Ovary (tissue), 9 donors: ENCODE measurements around the gene THBS3. TPM values are rescaled to one million over a fixed set of nuclear protein-coding genes. Genes with fewer than 3 reads are reported as not detected.

ENCODE experiments used
- DNase-seq, 5 donors: peaks; one replicate each; pipeline ENCODE4 v3.0.0-alpha.2; 2019 to 2020
- H3K27ac ChIP-seq, 2 donors: fragments of 200-600 bp; one replicate each; pipeline versions ENCODE4 v1.5.1 to v1.8.0; 2019 to 2022
- H3K27me3 ChIP-seq: fragments of 200-600 bp; one replicate; pipeline ENCODE4 v1.8.0; 2022
- H3K36me3 ChIP-seq: fragments of 200-600 bp; sonication (generic); one replicate; pipeline ENCODE4 v1.5.1; 2019
- H3K4me1 ChIP-seq: one replicate; pipeline ENCODE4 v1.8.1; 2013; ENCODE audit warnings: mild to moderate bottlenecking, moderate library complexity; ENCODE audit not compliant: insufficient read depth
- H3K4me3 ChIP-seq: fragments of 200-600 bp; sonication (generic); one replicate; pipeline ENCODE4 v1.5.1; 2017
- H3K9me3 ChIP-seq, 2 donors: fragments of 200-600 bp in 1 of 2; sonication (generic) in 1 of 2; one replicate each; pipeline versions ENCODE4 v1.5.1 to v1.8.1; 2013 to 2019; ENCODE audit warnings: mild to moderate bottlenecking in 1 of 2, moderate library complexity in 1 of 2
- EP300 ChIP-seq: sonication (generic); formaldehyde crosslinking; IDR thresholded peaks from one replicate; pipeline ENCODE4 v1.6.1; 2017; ENCODE audit warnings: antibody characterized with exemption
- POLR2A ChIP-seq: fragments of 450-650 bp; IDR thresholded peaks from one replicate; pipeline ENCODE4 v1.6.1; 2017; ENCODE audit warnings: antibody characterized with exemption, mild to moderate bottlenecking, moderate library complexity
- WGBS, 3 donors: extraction: QIAGEN DNeasy Blood & Tissue Kit in 1 of 3; methylation state at CpG; one replicate each; pipeline versions ENCODE4 v1.1.5 to v1.1.7; 2013 to 2017; 5-methylcytosine and 5-hydroxymethylcytosine counted together
- intact Hi-C, 4 donors: fragments of 100-400 bp; cut with DNase I; formaldehyde crosslinking; loops; one replicate each; pipeline versions ENCODE4 v1.11.0 to v1.15.1; 2022 to 2023
- polyA plus RNA-seq, 2 donors: library from polyadenylated mRNA; stranded (reverse); fragments of 200-250 nt in 1 of 2; fragments of 350-450 nt in 1 of 2; fragmentation: Illumina TruSeq in 1 of 2; extraction: RNeasy Lipid Tissue Mini Kit (QIAGEN cat#74804) in 1 of 2; gene quantifications; one replicate each; pipeline ENCODE4 v1.2.3, GENCODE V29; 2013 to 2014
- total RNA-seq, 7 donors: library from RNA; depleted of rRNA in 2 of 7; stranded (reverse); fragments of >200 nt in 2 of 7; fragmentation: NEBNext Ultra II Directional in 3 of 7; extraction: Animal tissue kit (Norgen Biotek cat#: 25700) in 3 of 7; gene quantifications; one replicate each; pipeline versions ENCODE4 v1.1.0 to v1.2.4, GENCODE V29; 2016 to 2023
- TF ChIP-seq, protein P1 (sequence below), 3 donors: fragments of 450-650 bp in 2 of 3; fragments of 200-600 bp in 1 of 3; IDR thresholded peaks; one replicate each; pipeline versions ENCODE4 v1.5.1 to v1.8.0; 2016 to 2022; ENCODE audit warnings: antibody characterized with exemption in 3 of 3, mild to moderate bottlenecking in 1 of 3
- donor health status: DM: no; HTN: no; CAD: no; lungs with moderate emphysema.
- donor health status: DM: no; HTN: no; CAD: no.
- donor health status: Bipolar disorder and iron deficiency.
- donor health status: DM: yes; HTN: yes; CAD: no.
- donor health status: DM: no; HTN: no; CAD: no.
- donor health status: DM: yes; HTN: yes; CAD: no.

THBS3 gene
- total and polyA plus RNA-seq, 9 donors, result 19.9 to 50.2 (median 28.2) TPM

DNA sequence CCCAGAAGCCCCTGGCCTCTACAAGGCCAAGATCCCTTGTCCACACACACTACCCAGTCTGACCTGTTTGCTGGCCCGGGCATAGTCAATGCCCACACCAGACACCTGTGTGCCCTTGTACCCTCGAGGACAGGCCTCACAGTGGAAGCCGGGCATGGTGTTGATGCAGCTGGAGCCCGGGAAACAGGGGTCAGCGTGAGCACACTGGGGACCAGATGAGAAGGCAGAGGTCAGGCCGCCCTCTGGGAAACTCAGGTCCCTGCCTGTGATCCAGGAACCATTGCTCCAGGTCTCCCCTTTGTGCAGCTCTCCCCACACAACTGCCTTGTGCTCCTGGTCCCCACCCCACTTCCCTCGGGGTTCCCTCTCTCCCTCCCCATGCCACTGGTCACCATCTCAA, 5.5 kb downstream of the THBS3 start:
- Histone ChIP-seq H3K36me3 (no peaks in the 10 kb centered on the region), H3K4me3 (no peak overlapping the region), H3K27ac (no peak overlapping the region), H3K9me3 (no peaks in the 10 kb centered on the region), H3K27me3 (no peaks in the 10 kb centered on the region), H3K4me1 (peaks cover 3% of the 10 kb centered on the region)
- intact Hi-C loops, result loop anchor here in 1 of 4 donors (10.0 kb wide), 1 partner anchor 123 kb away; the partner anchor contains the start of gene RUSC1
- DNase-seq, result no peak
- no peak for TF ChIP-seq POLR2A
- TF ChIP-seq, protein P1, sequence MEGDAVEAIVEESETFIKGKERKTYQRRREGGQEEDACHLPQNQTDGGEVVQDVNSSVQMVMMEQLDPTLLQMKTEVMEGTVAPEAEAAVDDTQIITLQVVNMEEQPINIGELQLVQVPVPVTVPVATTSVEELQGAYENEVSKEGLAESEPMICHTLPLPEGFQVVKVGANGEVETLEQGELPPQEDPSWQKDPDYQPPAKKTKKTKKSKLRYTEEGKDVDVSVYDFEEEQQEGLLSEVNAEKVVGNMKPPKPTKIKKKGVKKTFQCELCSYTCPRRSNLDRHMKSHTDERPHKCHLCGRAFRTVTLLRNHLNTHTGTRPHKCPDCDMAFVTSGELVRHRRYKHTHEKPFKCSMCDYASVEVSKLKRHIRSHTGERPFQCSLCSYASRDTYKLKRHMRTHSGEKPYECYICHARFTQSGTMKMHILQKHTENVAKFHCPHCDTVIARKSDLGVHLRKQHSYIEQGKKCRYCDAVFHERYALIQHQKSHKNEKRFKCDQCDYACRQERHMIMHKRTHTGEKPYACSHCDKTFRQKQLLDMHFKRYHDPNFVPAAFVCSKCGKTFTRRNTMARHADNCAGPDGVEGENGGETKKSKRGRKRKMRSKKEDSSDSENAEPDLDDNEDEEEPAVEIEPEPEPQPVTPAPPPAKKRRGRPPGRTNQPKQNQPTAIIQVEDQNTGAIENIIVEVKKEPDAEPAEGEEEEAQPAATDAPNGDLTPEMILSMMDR (IDR thresholded peaks at IDR 0.05), result no peak
- no peak for TF ChIP-seq EP300
- 78 to 85% (median 80%) methylated on average over 7 of the region's 7 CpGs for WGBS, 3 donors

DNA sequence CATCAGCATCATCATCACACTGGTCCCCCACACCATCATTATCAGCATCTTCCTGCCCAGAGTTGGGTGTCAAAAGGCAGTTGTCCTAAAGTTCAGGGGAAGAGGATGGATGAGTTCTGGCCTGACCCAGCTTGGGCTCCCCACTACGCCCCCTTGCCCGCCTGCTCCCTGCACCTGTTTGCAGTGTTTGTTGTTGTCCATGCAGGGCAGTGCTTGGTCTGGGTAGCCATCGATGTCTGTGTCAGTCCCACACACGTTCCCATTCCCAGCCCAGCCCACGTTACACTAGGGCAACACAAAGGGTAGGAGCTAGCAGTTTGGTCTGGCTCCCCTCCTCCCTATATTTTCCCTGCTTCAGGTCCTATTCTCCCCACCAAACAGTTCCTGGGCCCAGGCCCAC, 6.8 kb downstream of the THBS3 start:
- Histone ChIP-seq H3K4me1 (peaks cover 8% of the 10 kb centered on the region), H3K27ac (no peak overlapping the region), H3K4me3 (no peak overlapping the region), H3K36me3 (no peaks in the 10 kb centered on the region), H3K9me3 (no peaks in the 10 kb centered on the region), H3K27me3 (no peaks in the 10 kb centered on the region)
- DNase-seq, result no peak
- TF ChIP-seq POLR2A, result no peak
- TF ChIP-seq, protein P1 (IDR thresholded peaks at IDR 0.05), result no peak
- TF ChIP-seq EP300, result no peak
- 82 to 89% (median 88%) methylated on average over 5 of the region's 5 CpGs for WGBS, 3 donors
- intact Hi-C loops, result loop anchor here in 1 of 4 donors (10.0 kb wide), 1 partner anchor 124 kb away; the partner anchor contains the start of gene RUSC1

DNA sequence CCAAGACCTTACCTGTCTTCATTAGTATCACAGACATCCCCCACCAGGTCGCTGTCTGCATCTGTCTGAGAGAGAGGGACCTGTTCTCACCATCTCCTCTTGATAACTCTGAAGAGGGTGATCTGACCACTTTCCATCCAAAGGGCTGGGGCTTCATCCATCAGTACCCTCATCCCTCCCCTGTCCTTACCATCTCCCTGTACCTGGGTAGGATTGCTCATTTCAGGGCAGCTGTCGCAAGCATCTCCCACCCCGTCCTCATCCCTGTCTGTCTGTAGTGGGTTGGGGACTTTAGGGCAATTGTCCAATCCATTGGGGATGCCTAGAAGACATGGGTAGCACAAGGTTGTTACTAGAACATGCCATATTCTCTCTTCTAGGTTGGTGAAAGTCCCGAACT, 7.9 kb downstream of the THBS3 start:
- DNase-seq, result no peak
- peaks cover 10% of the 10 kb centered on the region for H3K4me1 ChIP-seq
- TF ChIP-seq, protein P1 (IDR thresholded peaks at IDR 0.05), result no peak
- TF ChIP-seq EP300, result no peak
- TF ChIP-seq POLR2A, result no peak
- H3K4me3 ChIP-seq, result no peak overlapping the region
- no peaks in the 10 kb centered on the region for H3K27me3 ChIP-seq
- no peak overlapping the region for H3K27ac ChIP-seq
- no peaks in the 10 kb centered on the region for H3K9me3 ChIP-seq
- 85 to 89% (median 88%) methylated on average over 4 of the region's 4 CpGs for WGBS, 3 donors
- H3K36me3 ChIP-seq, result no peaks in the 10 kb centered on the region
- intact Hi-C loops, result loop anchor here in 1 of 4 donors (10.0 kb wide), 1 partner anchor 125 kb away; the partner anchor contains the start of gene RUSC1

DNA sequence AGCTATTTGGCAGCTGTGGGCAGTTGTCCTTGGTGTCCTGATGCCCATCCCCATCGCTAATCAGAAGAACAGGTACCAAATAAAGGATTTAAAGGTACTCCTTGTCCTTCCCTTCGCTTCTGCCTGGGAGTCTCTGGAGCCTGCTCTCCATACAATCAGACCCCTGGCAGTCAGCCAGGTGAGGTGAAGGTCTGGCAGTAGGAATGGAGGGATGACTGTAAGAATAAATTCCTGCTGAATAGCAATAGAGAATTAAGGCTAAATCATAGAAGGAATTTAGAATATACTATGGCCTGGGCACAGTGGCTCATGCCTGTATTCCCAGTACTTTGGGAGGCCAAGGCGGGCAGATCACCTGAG, 9.2 kb downstream of the THBS3 start:
- Histone ChIP-seq H3K27me3 (no peaks in the 10 kb centered on the region), H3K9me3 (no peaks in the 10 kb centered on the region), H3K36me3 (no peaks in the 10 kb centered on the region), H3K27ac (no peak overlapping the region), H3K4me3 (no peak overlapping the region), H3K4me1 (peaks cover 12% of the 10 kb centered on the region)
- intact Hi-C loops, result no loop called here
- peak in 1 of 5 donors; percentile 61 for DNase-seq
- WGBS, 3 donors, result 87 to 94% (median 91%) methylated on average over 3 of the region's 3 CpGs
- TF ChIP-seq EP300, result no peak
- TF ChIP-seq, protein P1 (IDR thresholded peaks at IDR 0.05), result no peak
- no peak for TF ChIP-seq POLR2A
